SU-DHL-6 (cell line): ENCODE measurements around the gene SLCO3A1.

Experiments used
- CTCF ChIP-seq: fragments of 200-600 bp; sonication (generic); IDR thresholded peaks from one replicate; pipeline ENCODE4 v1.5.1; 2017; ENCODE audit warnings: antibody characterized with exemption, mild to moderate bottlenecking, low read length, moderate library complexity; ENCODE audit not compliant: insufficient read depth, poor library complexity, severe bottlenecking
- EZH2phosphoT487 ChIP-seq: fragments of 200-600 bp; sonication (generic), shearing (Covaris generic); conservative IDR thresholded peaks from 2 replicates; pipeline ENCODE4 v1.6.1; 2018; ENCODE audit warnings: mild to moderate bottlenecking, antibody characterized with exemption, low read length, moderate library complexity, mixed read lengths

- TF ChIP-seq CTCF (peak; percentile 61), EZH2phosphoT487 (no peak)
Measured at GRCh38 chr15:92077353-92078085, 224.0 kb downstream of the SLCO3A1 start.
